Measurements from ENCODE around the gene KLF7.

GRCh38 chr2:207140265-207140664 lies 25.5 kb downstream of the KLF7 start:
- TF ChIP-seq, protein P1, sequence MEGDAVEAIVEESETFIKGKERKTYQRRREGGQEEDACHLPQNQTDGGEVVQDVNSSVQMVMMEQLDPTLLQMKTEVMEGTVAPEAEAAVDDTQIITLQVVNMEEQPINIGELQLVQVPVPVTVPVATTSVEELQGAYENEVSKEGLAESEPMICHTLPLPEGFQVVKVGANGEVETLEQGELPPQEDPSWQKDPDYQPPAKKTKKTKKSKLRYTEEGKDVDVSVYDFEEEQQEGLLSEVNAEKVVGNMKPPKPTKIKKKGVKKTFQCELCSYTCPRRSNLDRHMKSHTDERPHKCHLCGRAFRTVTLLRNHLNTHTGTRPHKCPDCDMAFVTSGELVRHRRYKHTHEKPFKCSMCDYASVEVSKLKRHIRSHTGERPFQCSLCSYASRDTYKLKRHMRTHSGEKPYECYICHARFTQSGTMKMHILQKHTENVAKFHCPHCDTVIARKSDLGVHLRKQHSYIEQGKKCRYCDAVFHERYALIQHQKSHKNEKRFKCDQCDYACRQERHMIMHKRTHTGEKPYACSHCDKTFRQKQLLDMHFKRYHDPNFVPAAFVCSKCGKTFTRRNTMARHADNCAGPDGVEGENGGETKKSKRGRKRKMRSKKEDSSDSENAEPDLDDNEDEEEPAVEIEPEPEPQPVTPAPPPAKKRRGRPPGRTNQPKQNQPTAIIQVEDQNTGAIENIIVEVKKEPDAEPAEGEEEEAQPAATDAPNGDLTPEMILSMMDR (IDR thresholded peaks at IDR 0.05; ENCODE audit: poor library complexity), result no peak
- TF ChIP-seq EZH2 (IDR thresholded peaks at IDR 0.05; ENCODE audit: borderline replicate concordance), result no peak
